H9 (cell line): ENCODE results near the gene ACER1. TPM values are rescaled to one million over a fixed set of nuclear protein-coding genes. Genes with fewer than 3 reads are reported as not detected.

Source experiments
- DNase-seq: peaks from one replicate; pipeline ENCODE4 v3.0.0-alpha.2; 2017
- H2AFZ ChIP-seq: one replicate; pipeline ENCODE4 v1.6.1; 2013; ENCODE audit warnings: mild to moderate bottlenecking, low read length, control low read depth, moderate library complexity
- H2AK5ac ChIP-seq: 2 replicates; pipeline ENCODE4 v1.6.1; 2013; ENCODE audit warnings: low read length, control low read depth, mixed read lengths; ENCODE audit not compliant: insufficient read length
- H2BK120ac ChIP-seq: one replicate; pipeline ENCODE4 v1.6.1; 2013; ENCODE audit warnings: low read depth, mild to moderate bottlenecking, low read length, control low read depth, inconsistent platforms; ENCODE audit not compliant: poor library complexity, severe bottlenecking
- H2BK12ac ChIP-seq: 2 replicates; pipeline ENCODE4 v1.6.1; 2013; ENCODE audit warnings: low read length, control low read depth, mixed read lengths, low read depth; ENCODE audit not compliant: insufficient read length
- H2BK15ac ChIP-seq: 2 replicates; pipeline ENCODE4 v1.6.1; 2013; ENCODE audit warnings: low read depth, low read length, control low read depth
- H2BK20ac ChIP-seq: one replicate; pipeline ENCODE4 v1.6.1; 2013; ENCODE audit warnings: low read depth, mild to moderate bottlenecking, low read length, control low read depth, inconsistent platforms; ENCODE audit not compliant: poor library complexity, severe bottlenecking
- H2BK5ac ChIP-seq: 2 replicates; pipeline ENCODE4 v1.6.1; 2013; ENCODE audit warnings: low read length, control low read depth, mixed read lengths; ENCODE audit not compliant: insufficient read length
- H3K14ac ChIP-seq: 2 replicates; pipeline ENCODE4 v1.6.1; 2013; ENCODE audit warnings: low read length, control low read depth; ENCODE audit not compliant: insufficient read depth
- H3K18ac ChIP-seq: 2 replicates; pipeline ENCODE4 v1.6.1; 2013; ENCODE audit warnings: low read depth, mild to moderate bottlenecking, mixed read lengths, low read length, control low read depth; ENCODE audit not compliant: insufficient read length
- H3K23ac ChIP-seq: 2 replicates; pipeline ENCODE4 v1.6.1; 2013; ENCODE audit warnings: low read length, control low read depth, mixed read lengths, low read depth; ENCODE audit not compliant: insufficient read length
- H3K23me2 ChIP-seq: 2 replicates; pipeline ENCODE4 v1.6.1; 2013; ENCODE audit warnings: low read depth, mild to moderate bottlenecking, mixed read lengths, low read length, control low read depth; ENCODE audit not compliant: insufficient read length, poor library complexity, severe bottlenecking
- H3K27ac ChIP-seq: 2 replicates; pipeline ENCODE4 v1.5.1; 2013; ENCODE audit warnings: low read length, control low read depth, mixed read lengths, low read depth; ENCODE audit not compliant: insufficient read length
- H3K27me3 ChIP-seq: 2 replicates; pipeline ENCODE4 v1.6.1; 2013; ENCODE audit warnings: low read length, control low read depth, inconsistent platforms; ENCODE audit not compliant: insufficient read depth
- H3K4ac ChIP-seq: 2 replicates; pipeline ENCODE4 v1.6.1; 2013; ENCODE audit warnings: low read depth, mild to moderate bottlenecking, control low read depth, inconsistent platforms, low read length, moderate library complexity
- H3K4me1 ChIP-seq: 2 replicates; pipeline ENCODE4 v1.6.1; 2013; ENCODE audit warnings: low read length, control low read depth, inconsistent platforms; ENCODE audit not compliant: insufficient read depth
- H3K4me2 ChIP-seq: 2 replicates; pipeline ENCODE4 v1.6.1; 2013; ENCODE audit warnings: low read length, control low read depth, mixed read lengths; ENCODE audit not compliant: insufficient read length, insufficient read depth
- H3K56ac ChIP-seq: 2 replicates; pipeline ENCODE4 v1.6.1; 2013; ENCODE audit warnings: low read depth, mild to moderate bottlenecking, mixed read lengths, low read length, control low read depth; ENCODE audit not compliant: insufficient read length
- H3K79me1 ChIP-seq: 2 replicates; pipeline ENCODE4 v1.6.1; 2013; ENCODE audit warnings: low read depth, mild to moderate bottlenecking, moderate library complexity, low read length, control low read depth, inconsistent platforms; ENCODE audit not compliant: insufficient read depth, poor library complexity, severe bottlenecking
- H3K79me2 ChIP-seq: 2 replicates; pipeline ENCODE4 v1.6.1; 2013; ENCODE audit warnings: low read length, control low read depth, inconsistent platforms; ENCODE audit not compliant: insufficient read depth
- H3K9ac ChIP-seq: 2 replicates; pipeline ENCODE4 v1.6.1; 2013; ENCODE audit warnings: low read length, control low read depth, mixed read lengths; ENCODE audit not compliant: insufficient read length; ENCODE audit errors: extremely low read depth
- H3K9me3 ChIP-seq: one replicate; pipeline ENCODE4 v1.6.1; 2013; ENCODE audit warnings: low read depth, low read length, inconsistent platforms; ENCODE audit not compliant: control insufficient read depth
- H3T11ph ChIP-seq: one replicate; pipeline ENCODE4 v1.6.1; 2013; ENCODE audit warnings: mild to moderate bottlenecking, low read length, control low read depth, inconsistent platforms
- H4K20me1 ChIP-seq: one replicate; pipeline ENCODE4 v1.6.1; 2013; ENCODE audit not compliant: control insufficient read depth, insufficient read length, insufficient read depth
- H4K5ac ChIP-seq: 2 replicates; pipeline ENCODE4 v1.6.1; 2013; ENCODE audit warnings: low read depth, mild to moderate bottlenecking, mixed read lengths, low read length, control low read depth; ENCODE audit not compliant: insufficient read length
- H4K8ac ChIP-seq: replicated peaks from 2 replicates; pipeline ENCODE4 v1.6.1; 2013; ENCODE audit warnings: low read length, control low read depth, mixed read lengths, low read depth; ENCODE audit not compliant: insufficient read length
- H4K91ac ChIP-seq: 2 replicates; pipeline ENCODE4 v1.6.1; 2013; ENCODE audit warnings: low read depth, mild to moderate bottlenecking, moderate library complexity, mixed read lengths, low read length, control low read depth; ENCODE audit not compliant: insufficient read length
- H3K27ac Mint-ChIP-seq, 3 experiments: 2 replicates in 2 of 3; 3 replicates in 1 of 3; pipeline ENCODE4 v1.8.0; 2020 to 2021; ENCODE audit warnings: mixed read lengths in 3 of 3, mild to moderate bottlenecking in 1 of 3, moderate library complexity in 1 of 3
- H3K27me3 Mint-ChIP-seq: 2 replicates; pipeline ENCODE4 v1.8.0; 2021; ENCODE audit warnings: low read depth, mild to moderate bottlenecking, moderate library complexity, mixed read lengths
- H3K36me3 Mint-ChIP-seq, 3 experiments: 2 replicates in 2 of 3; 3 replicates in 1 of 3; pipeline ENCODE4 v1.8.0; 2020 to 2021; ENCODE audit warnings: low read depth in 3 of 3, mixed read lengths in 3 of 3; ENCODE audit not compliant: insufficient read depth in 1 of 3
- H3K4me1 Mint-ChIP-seq, 2 experiments: 2 replicates each; pipeline ENCODE4 v1.8.0; 2020; ENCODE audit warnings: mixed read lengths in 2 of 2
- H3K4me3 Mint-ChIP-seq, 2 experiments: 2 replicates in 1 of 2; 3 replicates in 1 of 2; pipeline ENCODE4 v1.8.0; 2020 to 2021; ENCODE audit warnings: mild to moderate bottlenecking in 2 of 2, mixed read lengths in 2 of 2, moderate library complexity in 1 of 2
- H3K9me3 Mint-ChIP-seq, 2 experiments: 2 replicates in 1 of 2; 3 replicates in 1 of 2; pipeline ENCODE4 v1.8.0; 2020; ENCODE audit warnings: mild to moderate bottlenecking in 2 of 2, mixed read lengths in 2 of 2, moderate library complexity in 1 of 2
- CTCF ChIP-seq: fragments of 200-600 bp; sonication (generic); conservative IDR thresholded peaks from 3 replicates; pipeline ENCODE4 v1.8.0; 2021; ENCODE audit warnings: antibody characterized with exemption, mild to moderate bottlenecking
- WGBS: extraction: QIAGEN DNeasy Blood & Tissue Kit; methylation state at CpG from one replicate; pipeline ENCODE4 v1.1.7; 2013; ENCODE audit warnings: missing lambda C conversion rate, low lambda C conversion rate, mixed read lengths; ENCODE audit not compliant: insufficient read length; ENCODE audit errors: extremely low coverage; 5-methylcytosine and 5-hydroxymethylcytosine counted together
- total RNA-seq: library from RNA; stranded (reverse); gene quantifications from 2 replicates; pipeline ENCODE4 v1.2.1, GENCODE V29; 2021

The ACER1 gene
- total RNA-seq, 1 experiment from 2014 or later: not detected

GRCh38 chr19:6312018-6312417, 21.4 kb downstream of the ACER1 start:
- Histone ChIP-seq H3K18ac (no peak overlapping the region), H3K23ac (no peak overlapping the region), H3K27me3 (no peaks in the 10 kb centered on the region), H4K8ac (no peak overlapping the region), H4K20me1 (no peaks in the 10 kb centered on the region), H3K9me3 (no peaks in the 10 kb centered on the region), H2BK20ac (no peak overlapping the region), H3K27ac (no peak overlapping the region), H4K91ac (no peak overlapping the region), H3K9ac (no peak overlapping the region), H3K4ac (no peak overlapping the region), H2BK15ac (0 out of 2 replicates have a peak overlapping the region, but pooled peaks have one; percentile 52), H3K23me2 (no peaks in the 10 kb centered on the region), H3K56ac (no peak overlapping the region), H4K5ac (no peak overlapping the region), H2BK12ac (no peak overlapping the region), H2AK5ac (no peak overlapping the region), H3K4me2 (no peak overlapping the region), H2AFZ (no peak overlapping the region), H3K79me2 (no peaks in the 10 kb centered on the region), H2BK120ac (no peak overlapping the region), H3T11ph (no peak overlapping the region), H3K79me1 (no peaks in the 10 kb centered on the region), H3K14ac (no peak overlapping the region; the same call in 1 of the 2 replicates), H2BK5ac (no peak overlapping the region), H3K4me1 (no peaks in the 10 kb centered on the region)
- no CpG with 5 or more reads among the region's 9 CpGs for WGBS
- H3K27me3 Mint-ChIP-seq: peaks cover 52% of the 10 kb centered on the region
- no peaks in the 10 kb centered on the region for H3K4me1 Mint-ChIP-seq
- no peak overlapping the region for H3K4me3 Mint-ChIP-seq
- H3K36me3 Mint-ChIP-seq: peaks cover 0 to 4% (median 0%) of the 10 kb centered on the region in 3 experiments; a peak in 2 of 7 replicates
- DNase-seq: peak; percentile 44
- H3K27ac Mint-ChIP-seq: no peak overlapping the region
- H3K9me3 Mint-ChIP-seq: peaks cover 14 to 76% of the 10 kb centered on the region in 2 experiments
- peak; percentile 43; the same call in 2 of the 3 replicates for TF ChIP-seq CTCF
